Suprapubic skin (tissue), 4 donors: ENCODE data around the gene ABHD4. TPM values are rescaled to one million over a fixed set of nuclear protein-coding genes. Genes with fewer than 3 reads are reported as not detected.
A peak's percentile ranks its signal among the peaks of the same experiment; 100 is the strongest.

Source experiments
- DNase-seq, 2 donors: peaks; one replicate each; pipeline ENCODE4 v3.0.0-alpha.2; 2019; ENCODE audit warnings: low spot score in 2 of 2
- H3K27ac ChIP-seq: fragments of 200-600 bp; sonication (generic); one replicate; pipeline ENCODE4 v1.5.1; 2019
- H3K27me3 ChIP-seq: fragments of 200-600 bp; sonication (generic); one replicate; pipeline ENCODE4 v1.5.1; 2019
- H3K36me3 ChIP-seq: fragments of 200-600 bp; sonication (generic); one replicate; pipeline ENCODE4 v1.5.1; 2019
- H3K4me1 ChIP-seq: fragments of 200-600 bp; sonication (generic); one replicate; pipeline ENCODE4 v1.5.1; 2019
- H3K4me3 ChIP-seq: fragments of 200-600 bp; sonication (generic); one replicate; pipeline ENCODE4 v1.5.1; 2019; ENCODE audit warnings: mild to moderate bottlenecking
- H3K9me3 ChIP-seq: fragments of 200-600 bp; sonication (generic); one replicate; pipeline ENCODE4 v1.5.1; 2019
- CTCF ChIP-seq, 2 donors: fragments of 200-600 bp in 1 of 2; fragments of 450-650 bp in 1 of 2; sonication (generic) in 1 of 2; IDR thresholded peaks; one replicate each; pipeline ENCODE4 v1.5.1; 2016 to 2019; ENCODE audit warnings: antibody characterized with exemption in 2 of 2, mild to moderate bottlenecking in 1 of 2, moderate library complexity in 1 of 2
- EP300 ChIP-seq: sonication (generic); formaldehyde crosslinking; IDR thresholded peaks from one replicate; pipeline ENCODE4 v1.6.1; 2017; ENCODE audit warnings: antibody characterized with exemption
- POLR2A ChIP-seq, 2 donors: fragments of 450-650 bp; IDR thresholded peaks; one replicate each; pipeline ENCODE4 v1.6.1; 2017; ENCODE audit warnings: antibody characterized with exemption in 2 of 2, mild to moderate bottlenecking in 2 of 2, moderate library complexity in 2 of 2
- POLR2AphosphoS5 ChIP-seq, 3 donors: sonication (generic); formaldehyde crosslinking; IDR thresholded peaks; one replicate each; pipeline ENCODE4 v1.6.1; 2017; ENCODE audit warnings: antibody characterized with exemption in 3 of 3
- WGBS: methylation state at CpG from one replicate; pipeline ENCODE4 v1.1.5; 2018; 5-methylcytosine and 5-hydroxymethylcytosine counted together
- total RNA-seq, 4 donors: library from RNA; depleted of rRNA; stranded (reverse); fragments of >200 nt; gene quantifications; one replicate each; pipeline ENCODE4 v1.1.0, GENCODE V29; 2016

Gene ABHD4
- total RNA-seq, 4 donors from 2014 or later = 15.3 to 30.4 (median 21.8) TPM

GRCh38 chr14:22596354-22596879 lies 1.7 kb upstream of the ABHD4 start:
- peaks cover 21% of the 10 kb centered on the region for H3K4me1 ChIP-seq
- no peaks in the 10 kb centered on the region for H3K9me3 ChIP-seq
- H3K36me3 ChIP-seq = peaks cover under 1% of the 10 kb centered on the region
- no peak overlapping the region for H3K4me3 ChIP-seq
- H3K27me3 ChIP-seq = no peaks in the 10 kb centered on the region
- no peak for DNase-seq
- 81% methylated on average over 3 of the region's 3 CpGs for WGBS
- no peak overlapping the region for H3K27ac ChIP-seq
- TF ChIP-seq EP300 = no peak
- no peak for TF ChIP-seq CTCF (IDR thresholded peaks at IDR 0.05)

DNA sequence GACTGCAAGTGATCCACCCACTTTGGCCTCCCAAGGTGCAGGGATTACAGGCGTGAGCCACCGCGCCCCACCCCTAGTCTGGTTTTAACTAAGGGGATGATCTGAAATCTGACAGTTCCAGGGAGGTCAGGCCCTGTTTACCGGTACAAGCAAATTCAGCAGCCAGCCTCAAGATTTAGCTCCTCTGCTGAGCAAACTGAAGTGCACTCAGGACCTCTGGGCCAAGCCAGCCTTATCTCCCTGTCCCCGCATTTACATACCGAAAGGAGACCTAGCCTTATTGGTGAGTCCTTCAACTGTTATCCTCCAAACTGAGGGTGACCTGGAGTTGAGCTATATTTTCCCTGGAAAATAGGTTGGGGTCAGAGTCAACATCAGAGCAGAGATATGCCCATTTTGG lies 835 bp upstream of the ABHD4 start:
- TF ChIP-seq POLR2A (IDR thresholded peaks at IDR 0.05) (no peak), POLR2AphosphoS5 (IDR thresholded peaks at IDR 0.05) (no peak), EP300 (no peak), CTCF (IDR thresholded peaks at IDR 0.05) (no peak)
- H3K4me3 ChIP-seq = no peak overlapping the region
- no peaks in the 10 kb centered on the region for H3K9me3 ChIP-seq
- DNase-seq = no peak
- no peaks in the 10 kb centered on the region for H3K27me3 ChIP-seq
- 91% methylated on average over 6 of the region's 6 CpGs for WGBS
- H3K36me3 ChIP-seq = peaks cover 9% of the 10 kb centered on the region
- peaks cover 21% of the 10 kb centered on the region for H3K4me1 ChIP-seq
- no peak overlapping the region for H3K27ac ChIP-seq

DNA sequence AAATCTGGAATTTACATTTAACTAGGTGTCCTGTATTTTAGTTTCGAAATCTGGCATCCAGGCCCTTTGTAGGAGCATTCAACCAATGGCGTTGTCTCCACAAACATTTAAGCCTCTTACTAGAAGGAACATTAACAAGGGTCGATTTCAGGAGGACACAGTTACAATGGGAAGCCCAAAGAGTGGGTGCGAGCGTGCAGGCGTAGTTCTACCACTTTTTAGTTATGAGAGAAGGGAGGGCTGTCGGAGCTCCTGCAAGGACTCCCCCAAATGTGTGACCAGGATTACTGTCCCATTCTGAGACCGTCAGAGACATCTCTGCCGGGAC lies 365 bp upstream of the ABHD4 start:
- no peak for DNase-seq
- 6% methylated on average over 9 of the region's 9 CpGs for WGBS
- Histone ChIP-seq H3K4me3 (peak overlapping the region; percentile 77), H3K36me3 (peaks cover 14% of the 10 kb centered on the region), H3K9me3 (no peaks in the 10 kb centered on the region), H3K4me1 (peaks cover 21% of the 10 kb centered on the region), H3K27ac (peak overlapping the region; percentile 83), H3K27me3 (no peaks in the 10 kb centered on the region)
- TF ChIP-seq POLR2AphosphoS5 (IDR thresholded peaks at IDR 0.05) (no peak), EP300 (no peak), CTCF (IDR thresholded peaks at IDR 0.05) (no peak), POLR2A (IDR thresholded peaks at IDR 0.05) (no peak)

DNA sequence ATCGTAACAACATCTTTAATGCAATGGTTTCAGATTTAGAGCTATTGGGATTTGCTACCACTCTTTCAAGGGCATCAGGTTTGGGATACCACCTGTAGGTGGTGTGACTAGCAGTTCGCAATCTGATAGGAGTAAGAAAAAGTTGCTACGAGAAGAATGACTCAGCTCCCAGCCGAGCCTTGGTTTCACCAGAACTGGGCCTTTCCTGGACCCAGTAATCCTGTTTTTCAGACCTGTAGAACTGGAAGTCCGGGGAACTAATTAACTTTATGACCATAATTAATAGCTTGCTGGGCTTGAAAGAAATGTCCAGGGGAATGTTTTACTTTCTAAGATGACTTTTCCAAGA lies 770 bp downstream of the ABHD4 start:
- no peaks in the 10 kb centered on the region for H3K9me3 ChIP-seq
- H3K27ac ChIP-seq = peak overlapping the region; percentile 83
- H3K36me3 ChIP-seq = peaks cover 25% of the 10 kb centered on the region
- DNase-seq = no peak
- no peaks in the 10 kb centered on the region for H3K27me3 ChIP-seq
- peaks cover 21% of the 10 kb centered on the region for H3K4me1 ChIP-seq
- 3% methylated on average over 5 of the region's 5 CpGs for WGBS
- peak overlapping the region; percentile 77 for H3K4me3 ChIP-seq
- TF ChIP-seq CTCF (IDR thresholded peaks at IDR 0.05) (no peak), POLR2A (IDR thresholded peaks at IDR 0.05) (no peak), POLR2AphosphoS5 (IDR thresholded peaks at IDR 0.05) (no peak), EP300 (no peak)

- TF ChIP-seq POLR2A (IDR thresholded peaks at IDR 0.05) (no peak), EP300 (no peak), POLR2AphosphoS5 (IDR thresholded peaks at IDR 0.05) (no peak), CTCF (IDR thresholded peaks at IDR 0.05) (no peak)
- Histone ChIP-seq H3K27ac (peak overlapping the region; percentile 38), H3K36me3 (peaks cover 30% of the 10 kb centered on the region), H3K9me3 (no peaks in the 10 kb centered on the region), H3K4me1 (peaks cover 21% of the 10 kb centered on the region), H3K4me3 (peak overlapping the region; percentile 77), H3K27me3 (no peaks in the 10 kb centered on the region)
- WGBS = 76% methylated on average over 3 of the region's 3 CpGs
- DNase-seq = no peak
Measured at GRCh38 chr14:22599349-22599748, 1.2 kb downstream of the ABHD4 start.
